ENCODE data around the gene GRK5.

GRK5 gene

DNA sequence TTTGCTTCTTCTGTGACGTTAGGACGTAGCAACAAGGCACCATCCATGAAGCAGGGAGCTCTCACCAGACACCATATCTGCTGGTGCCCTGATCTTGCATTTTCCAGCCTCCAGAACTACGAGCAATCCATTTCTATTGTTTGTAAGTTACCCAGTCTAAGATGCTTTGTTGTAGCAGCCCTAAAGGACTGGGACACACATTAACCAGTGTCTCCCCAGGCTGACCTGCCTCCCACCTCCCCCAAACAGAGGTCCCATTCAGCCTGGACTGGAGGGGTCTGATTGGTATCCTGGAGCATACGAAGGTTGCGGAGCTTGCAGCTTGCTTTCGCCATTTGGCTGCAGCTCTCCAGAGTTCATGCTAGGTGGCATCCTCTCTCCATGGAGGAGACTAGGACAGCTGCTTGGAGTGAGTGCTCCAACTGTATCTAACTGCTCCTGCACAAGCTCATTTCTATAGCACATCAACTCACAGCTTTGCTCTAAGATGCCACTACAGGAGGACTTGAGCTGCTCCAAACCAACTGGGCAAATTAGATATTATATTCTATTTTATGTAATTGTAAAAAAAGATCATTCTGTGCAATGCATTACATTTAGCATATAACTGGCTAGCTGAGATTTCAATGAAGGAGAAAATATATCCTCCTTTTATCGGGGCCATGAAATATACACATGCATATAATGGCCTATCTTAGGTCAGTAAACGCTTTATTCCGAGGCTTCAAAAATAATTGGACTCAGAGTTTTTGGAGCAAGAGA, 8.0 kb upstream of the GRK5 start:
- DNase-seq (ENCODE audit: insufficient read length) (no peak), FAIRE-seq (no peak)
- TF ChIP-seq POLR2A (IDR thresholded peaks at IDR 0.05; ENCODE audit: low read depth, low read length) (no peak), TAF1 (IDR thresholded peaks at IDR 0.05; ENCODE audit: borderline replicate concordance, low read depth, low read length) (no peak), POLR2AphosphoS5 (IDR thresholded peaks at IDR 0.05; ENCODE audit: low read depth, low read length) (no peak)

DNA sequence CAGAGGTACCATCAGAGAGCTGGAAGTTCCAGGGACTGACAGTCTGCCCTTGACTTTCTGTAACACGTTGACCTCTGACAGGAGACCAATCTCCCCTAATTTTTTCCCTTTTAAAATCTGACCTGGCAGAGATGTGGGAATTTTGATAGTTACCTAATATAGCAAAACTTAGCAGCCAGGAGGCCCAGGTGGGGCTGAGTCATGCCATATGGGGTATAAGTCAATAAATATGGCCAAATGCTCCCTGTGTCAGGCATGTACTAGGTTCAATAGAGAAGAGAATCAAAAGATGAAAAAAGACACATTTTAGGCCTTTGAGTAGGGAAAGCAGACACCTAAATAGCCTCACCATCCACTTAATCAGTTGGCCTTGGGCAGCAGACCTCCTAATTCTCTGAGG, 6.1 kb upstream of the GRK5 start:
- FAIRE-seq: no peak
- no peak for DNase-seq (ENCODE audit: insufficient read length)
- TF ChIP-seq TAF1 (IDR thresholded peaks at IDR 0.05; ENCODE audit: borderline replicate concordance, low read depth, low read length) (no peak), POLR2A (IDR thresholded peaks at IDR 0.05; ENCODE audit: low read depth, low read length) (no peak), POLR2AphosphoS5 (IDR thresholded peaks at IDR 0.05; ENCODE audit: low read depth, low read length) (no peak)

DNA sequence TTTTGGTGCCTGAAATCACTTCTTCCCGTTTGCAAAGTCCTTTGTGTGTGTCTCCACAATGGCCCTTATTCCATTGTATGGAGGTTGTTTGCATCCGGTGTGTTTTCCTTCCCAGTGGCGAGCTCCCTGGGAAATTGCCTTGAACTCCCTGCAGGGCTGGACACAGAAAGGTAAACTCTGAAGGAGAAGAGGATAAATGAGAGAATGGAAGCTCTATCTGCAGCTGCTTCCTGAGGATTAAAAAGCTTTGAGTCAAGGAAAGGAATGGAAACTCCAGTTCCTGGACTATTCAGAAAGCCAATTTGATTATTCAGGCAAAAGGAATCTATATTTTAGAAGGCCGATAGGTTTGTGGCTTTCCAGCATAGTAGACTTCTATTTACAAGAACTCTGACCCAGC, 4.4 kb upstream of the GRK5 start:
- no peak for FAIRE-seq
- TF ChIP-seq TAF1 (IDR thresholded peaks at IDR 0.05; ENCODE audit: borderline replicate concordance, low read depth, low read length) (no peak), POLR2AphosphoS5 (IDR thresholded peaks at IDR 0.05; ENCODE audit: low read depth, low read length) (no peak), POLR2A (IDR thresholded peaks at IDR 0.05; ENCODE audit: low read depth, low read length) (no peak)
- no peak for DNase-seq (ENCODE audit: insufficient read length)

DNA sequence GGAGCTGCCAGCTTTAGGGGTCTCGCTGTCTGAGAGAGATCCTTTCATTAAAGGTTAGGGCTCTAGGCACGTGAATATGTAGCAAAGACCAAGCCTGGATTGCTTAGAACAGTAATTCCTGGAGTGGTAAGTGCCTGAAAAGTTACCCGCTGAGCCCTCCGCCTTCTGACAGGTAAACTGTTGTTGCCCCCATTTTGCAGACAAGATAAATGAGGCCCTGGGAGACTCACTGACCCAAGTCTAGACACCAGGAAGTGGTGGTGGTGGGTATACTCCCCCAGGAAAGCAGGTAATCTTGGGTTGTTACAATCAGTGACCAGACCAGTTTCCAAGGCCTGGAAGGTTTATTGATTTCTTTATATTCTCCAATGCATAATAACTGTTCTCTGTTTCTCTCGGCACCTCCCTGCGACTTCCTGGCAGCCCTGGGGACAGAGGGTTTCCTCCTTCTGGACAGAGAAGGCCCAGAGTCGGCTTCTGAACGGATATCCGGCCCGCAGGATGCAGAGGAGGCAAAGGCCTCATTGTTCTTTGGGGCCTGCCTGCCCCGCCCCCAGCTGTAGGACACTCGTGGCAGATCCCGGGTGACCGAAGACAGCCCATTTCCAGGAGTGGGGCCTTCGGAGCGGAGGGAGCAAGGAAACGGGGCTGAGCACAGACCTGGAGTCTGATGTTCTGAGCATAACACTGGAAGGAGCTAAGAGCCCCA, 1.3 kb upstream of the GRK5 start:
- DNase-seq (ENCODE audit: insufficient read length): peak; percentile 68
- TF ChIP-seq POLR2AphosphoS5 (IDR thresholded peaks at IDR 0.05; ENCODE audit: low read depth, low read length): no peak
- peak; percentile 58; the same call in 1 of the 2 replicates for TF ChIP-seq POLR2A (IDR thresholded peaks at IDR 0.05; ENCODE audit: low read depth, low read length)

DNA sequence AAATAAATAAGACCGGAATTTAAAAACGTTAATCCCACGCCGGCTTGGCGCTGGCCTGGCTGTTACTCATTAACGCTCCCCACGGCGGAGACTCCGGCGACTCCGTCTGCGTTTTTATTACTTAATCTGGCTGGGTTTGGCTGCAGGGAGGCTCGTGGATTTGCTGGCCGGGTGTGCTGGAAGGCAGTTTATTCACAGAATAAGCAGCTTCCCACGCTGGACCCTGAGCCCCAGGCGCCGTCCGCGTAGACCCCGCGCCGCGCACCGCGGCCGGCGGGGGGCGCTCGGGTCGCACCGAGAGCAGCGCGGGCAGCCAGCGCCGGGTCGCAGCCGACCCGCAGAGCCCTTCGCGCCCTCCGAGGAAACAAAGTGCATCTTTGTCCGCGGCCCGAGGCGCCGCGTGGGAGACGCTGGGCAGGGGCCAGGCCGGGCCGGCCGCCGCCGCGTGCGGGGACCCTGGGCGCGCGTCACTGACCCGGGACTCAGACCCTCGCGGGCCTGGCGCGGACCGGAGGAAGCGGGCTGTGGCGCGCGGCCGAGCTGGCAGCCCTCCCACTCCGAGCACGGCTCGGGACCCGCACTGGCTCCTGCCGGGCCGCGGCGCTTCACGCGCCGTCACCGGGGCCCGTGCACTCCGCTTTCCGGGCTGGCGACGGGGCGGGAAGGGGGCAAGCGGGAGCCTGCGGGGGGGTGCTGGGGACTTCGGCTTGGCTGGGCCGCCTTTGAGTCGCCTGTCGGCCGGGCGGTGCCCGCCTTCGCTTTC, 587 bp upstream of the GRK5 start:
- no peak; the same call in 1 of the 2 replicates for TF ChIP-seq POLR2A (IDR thresholded peaks at IDR 0.05; ENCODE audit: low read depth, low read length)
- TF ChIP-seq TAF1 (IDR thresholded peaks at IDR 0.05; ENCODE audit: borderline replicate concordance, low read depth, low read length): no peak
- TF ChIP-seq POLR2AphosphoS5 (IDR thresholded peaks at IDR 0.05; ENCODE audit: low read depth, low read length): no peak; the same call in 1 of the 2 replicates
- FAIRE-seq (no peak), DNase-seq (ENCODE audit: insufficient read length) (peak; percentile 72)

More for the DNA sequence above, 1.3 kb upstream of the GRK5 start:
- peak; percentile 89 for FAIRE-seq

DNA sequence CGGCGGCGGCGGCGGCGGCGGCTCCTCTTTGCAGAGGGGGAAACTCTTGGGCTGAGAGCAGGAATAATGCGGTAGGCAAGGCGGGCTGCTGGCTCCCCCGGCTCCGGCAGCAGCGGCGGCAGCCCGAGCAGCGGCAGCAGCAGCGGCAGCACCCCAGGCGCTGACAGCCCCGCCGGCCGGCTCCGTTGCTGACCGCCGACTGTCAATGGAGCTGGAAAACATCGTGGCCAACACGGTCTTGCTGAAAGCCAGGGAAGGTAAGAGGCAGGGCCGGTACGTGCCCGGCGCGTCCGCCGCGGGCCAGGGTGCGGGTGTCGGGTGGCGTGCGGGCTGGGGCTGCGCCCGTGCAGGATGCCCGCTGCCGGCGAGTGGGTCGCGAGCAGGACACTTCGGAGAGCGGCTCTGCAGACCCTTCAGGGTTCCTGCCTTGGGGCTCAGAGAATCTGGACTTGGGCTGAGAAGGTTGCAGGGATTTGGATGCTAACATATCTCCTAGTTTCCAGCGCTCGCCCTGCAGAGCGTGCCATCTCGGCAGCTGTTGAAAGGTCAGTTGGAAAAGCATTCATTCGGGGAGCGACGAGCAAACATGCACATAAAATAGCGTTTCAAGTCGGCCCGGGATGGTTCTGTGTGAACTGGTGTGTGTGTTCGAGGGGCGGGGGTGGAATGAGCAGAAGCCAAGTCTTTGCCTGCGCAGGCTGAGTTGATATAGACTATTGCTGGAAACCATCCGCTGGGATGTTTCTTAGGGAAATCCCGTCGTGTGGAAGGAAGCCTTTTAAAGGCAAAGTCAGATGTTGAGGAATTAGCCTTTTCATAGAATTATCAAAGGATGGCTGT, 562 bp downstream of the GRK5 start:
- TF ChIP-seq TAF1 (IDR thresholded peaks at IDR 0.05; ENCODE audit: borderline replicate concordance, low read depth, low read length) (no peak), POLR2A (IDR thresholded peaks at IDR 0.05; ENCODE audit: low read depth, low read length) (no peak), POLR2AphosphoS5 (IDR thresholded peaks at IDR 0.05; ENCODE audit: low read depth, low read length) (no peak)
- FAIRE-seq (no peak), DNase-seq (ENCODE audit: insufficient read length) (no peak)

DNA sequence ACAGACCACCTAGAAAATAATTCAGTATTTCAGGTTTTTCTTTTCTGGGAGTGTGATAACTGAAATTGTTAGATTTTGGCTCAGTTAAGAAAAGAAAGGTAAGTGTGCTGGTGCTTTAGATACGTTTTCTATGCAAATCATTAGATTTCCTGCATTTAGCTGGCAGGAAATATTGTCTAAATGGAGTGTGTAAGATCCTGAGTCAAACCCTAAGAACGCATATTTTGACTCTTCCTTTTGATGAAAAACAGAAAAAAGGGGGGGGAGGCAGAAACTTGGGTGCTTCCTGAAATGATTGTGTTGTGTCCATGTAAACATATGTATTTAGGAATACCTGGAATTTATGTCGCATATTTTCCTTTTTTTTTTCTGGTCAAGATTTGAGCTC, 1.2 kb downstream of the GRK5 start:
- TF ChIP-seq POLR2A (IDR thresholded peaks at IDR 0.05; ENCODE audit: low read depth, low read length) (no peak), POLR2AphosphoS5 (IDR thresholded peaks at IDR 0.05; ENCODE audit: low read depth, low read length) (no peak), TAF1 (IDR thresholded peaks at IDR 0.05; ENCODE audit: borderline replicate concordance, low read depth, low read length) (no peak)
- FAIRE-seq (no peak), DNase-seq (ENCODE audit: insufficient read length) (no peak)

DNA sequence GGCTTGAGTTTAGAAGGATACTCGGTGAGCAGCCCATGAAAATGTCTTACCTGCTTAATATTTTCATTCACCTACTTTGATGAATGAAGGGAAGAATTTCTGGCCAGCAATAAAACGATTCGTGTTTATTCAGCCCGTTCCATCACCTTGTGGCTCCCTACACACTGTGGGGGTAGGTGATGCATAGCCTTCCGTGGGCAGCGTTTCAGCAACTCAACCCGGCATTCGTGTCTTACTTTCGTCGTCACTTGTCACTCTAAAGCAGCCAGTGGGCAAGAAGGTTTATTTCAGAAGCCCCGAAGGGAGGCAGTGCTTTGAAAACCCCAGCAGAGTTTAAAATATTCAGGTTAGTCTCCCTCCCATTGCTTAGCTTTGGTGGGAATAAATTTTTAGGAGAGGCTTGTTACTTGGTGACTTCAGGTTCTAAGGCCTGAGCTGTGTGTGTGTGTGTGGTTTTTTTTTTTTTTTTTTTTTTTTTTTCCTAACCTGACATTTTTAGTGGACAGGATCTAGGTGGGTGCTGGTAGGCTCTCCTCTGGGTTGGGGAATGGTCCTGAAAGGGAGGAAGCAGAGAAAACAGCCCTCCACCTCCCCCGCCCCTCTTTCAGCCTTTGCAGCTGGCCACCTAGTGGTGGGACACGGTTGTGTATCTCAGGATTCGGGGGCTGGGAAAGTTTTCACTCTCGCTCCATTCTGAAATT, 1.8 kb downstream of the GRK5 start:
- FAIRE-seq (peak; percentile 71), DNase-seq (ENCODE audit: insufficient read length) (no peak)
- TF ChIP-seq POLR2AphosphoS5 (IDR thresholded peaks at IDR 0.05; ENCODE audit: low read depth, low read length) (no peak), POLR2A (IDR thresholded peaks at IDR 0.05; ENCODE audit: low read depth, low read length) (peak; percentile 21; the same call in 1 of the 2 replicates), TAF1 (IDR thresholded peaks at IDR 0.05; ENCODE audit: borderline replicate concordance, low read depth, low read length) (no peak)

DNA sequence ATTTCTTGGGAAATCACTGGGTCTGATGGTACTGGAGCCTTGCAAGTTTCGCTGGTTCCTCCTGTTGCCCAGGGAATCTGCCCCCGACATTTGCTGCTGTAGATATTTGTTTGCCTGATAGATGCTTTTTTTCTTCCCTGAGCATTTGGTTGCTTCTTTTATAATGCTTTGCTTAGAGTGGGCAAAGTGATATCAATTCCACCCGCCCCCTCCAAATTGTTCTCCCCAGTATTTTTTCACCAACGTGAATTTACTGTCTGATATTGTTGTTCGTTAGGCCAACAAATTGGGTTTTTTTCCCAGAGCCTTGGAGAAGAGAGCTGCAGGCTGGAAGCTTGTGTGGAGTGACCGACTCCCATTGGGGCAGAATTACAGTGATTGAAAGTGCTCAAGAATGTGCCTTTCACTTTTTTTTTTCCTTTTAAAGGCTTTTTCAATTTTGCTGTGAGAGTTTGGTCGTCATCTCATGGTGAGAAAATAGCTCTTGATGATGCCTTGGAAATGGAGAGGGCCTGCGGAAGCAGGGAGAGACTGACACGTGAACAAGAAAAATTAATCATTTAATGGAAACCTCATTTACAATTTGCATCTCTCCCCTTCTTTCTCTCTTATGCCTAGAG, 2.5 kb downstream of the GRK5 start:
- DNase-seq (ENCODE audit: insufficient read length): no peak
- FAIRE-seq: no peak
- TF ChIP-seq POLR2AphosphoS5 (IDR thresholded peaks at IDR 0.05; ENCODE audit: low read depth, low read length): no peak
- no peak for TF ChIP-seq POLR2A (IDR thresholded peaks at IDR 0.05; ENCODE audit: low read depth, low read length)
- no peak for TF ChIP-seq TAF1 (IDR thresholded peaks at IDR 0.05; ENCODE audit: borderline replicate concordance, low read depth, low read length)

DNA sequence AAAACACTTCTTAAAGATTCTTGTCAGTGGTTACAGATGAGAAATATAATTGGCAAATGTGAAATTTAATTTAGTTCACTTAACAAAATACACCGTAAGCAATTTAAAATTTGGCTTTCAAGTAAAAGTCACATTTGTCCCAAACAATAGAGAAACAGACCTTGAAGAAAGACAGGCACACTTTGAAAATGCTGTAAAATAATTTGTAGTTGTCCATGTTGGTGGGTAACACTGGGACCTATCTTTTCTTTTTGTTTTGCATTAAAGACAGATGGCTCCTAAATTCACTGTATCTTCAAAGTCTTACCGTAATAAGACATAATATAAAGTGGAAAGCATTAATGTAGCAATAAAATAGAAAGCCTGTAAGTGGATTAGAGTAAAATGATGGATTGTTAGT, 3.3 kb downstream of the GRK5 start:
- no peak for DNase-seq (ENCODE audit: insufficient read length)
- no peak for TF ChIP-seq TAF1 (IDR thresholded peaks at IDR 0.05; ENCODE audit: borderline replicate concordance, low read depth, low read length)
- no peak for TF ChIP-seq POLR2A (IDR thresholded peaks at IDR 0.05; ENCODE audit: low read depth, low read length)
- TF ChIP-seq POLR2AphosphoS5 (IDR thresholded peaks at IDR 0.05; ENCODE audit: low read depth, low read length): no peak
- no peak for FAIRE-seq

Measured in GM12892 (cell line).